ENCODE results near the gene ZDHHC23. TPM values are rescaled to one million over a fixed set of nuclear protein-coding genes. Genes with fewer than 3 reads are reported as not detected.

The ZDHHC23 gene
- total RNA-seq, 6 experiments from 2014 or later, result 7.0 to 14.6 (median 9.9) TPM

- Histone ChIP-seq H3K4me1 (no peaks in the 10 kb centered on the region), H3K36me3 (no peaks in the 10 kb centered on the region), H3K27ac (no peak overlapping the region), H3K9me3 (peaks cover 0 to 2% (median 0%) of the 10 kb centered on the region in 4 donors), H3K27me3 (no peaks in the 10 kb centered on the region), H3K4me3 (no peak overlapping the region)
- no peak for ATAC-seq
- DNase-seq, result no peak
- intact Hi-C loops (cut with DNase I), result no loop called here
- no peak for TF ChIP-seq CTCF (IDR thresholded peaks at IDR 0.05)
- TF ChIP-seq POLR2A (IDR thresholded peaks at IDR 0.05), result no peak
- WGBS (ENCODE audit: insufficient coverage, low coverage, low lambda C conversion rate, missing lambda C conversion rate), result 89% methylated on average over 3 of the region's 5 CpGs
These were observed 57.7 kb downstream of the ZDHHC23 start for GRCh38 chr3:114005481-114005880.

DNA sequence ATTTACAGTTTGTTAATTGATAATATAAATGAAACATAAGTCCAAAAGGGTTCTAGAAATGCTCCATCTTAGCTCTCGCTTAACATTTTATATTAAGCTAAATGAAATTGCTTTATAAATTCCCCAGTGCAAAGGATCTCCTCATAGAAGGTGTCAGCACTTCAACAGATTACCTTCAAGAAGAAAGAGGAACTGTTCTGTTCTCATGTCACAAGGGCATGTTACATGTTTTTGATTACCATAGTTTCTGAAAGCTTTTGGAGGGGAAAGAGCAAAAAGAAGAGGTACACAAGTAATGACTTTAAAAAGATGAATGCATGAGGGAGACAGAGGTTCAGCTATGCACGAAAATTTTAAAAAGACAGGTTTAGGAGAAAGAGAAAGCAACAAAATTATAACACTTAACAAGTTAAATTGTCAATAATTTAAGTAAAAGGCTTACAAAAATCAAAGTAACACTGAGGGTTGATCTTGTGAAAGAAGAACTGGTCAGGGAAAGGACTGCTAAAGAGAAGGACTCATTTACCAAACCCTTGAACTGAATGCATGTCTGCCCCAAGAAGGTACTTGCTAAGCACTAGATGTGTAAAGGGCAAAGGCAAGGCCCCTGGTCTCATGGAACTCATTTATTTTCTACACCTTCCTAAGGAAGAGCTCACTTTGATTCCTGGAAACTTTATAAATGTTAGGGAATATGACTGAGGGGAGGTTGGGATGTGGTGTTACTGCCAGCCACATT lies 63.4 kb downstream of the ZDHHC23 start:
- H3K4me3 ChIP-seq, result no peak overlapping the region
- WGBS (ENCODE audit: insufficient coverage, low coverage, low lambda C conversion rate, missing lambda C conversion rate), result 89% methylated on average over 2 of the region's 2 CpGs
- intact Hi-C loops (cut with DNase I), result no loop called here
- DNase-seq, result no peak
- TF ChIP-seq POLR2A (IDR thresholded peaks at IDR 0.05), result no peak
- no peak for TF ChIP-seq CTCF (IDR thresholded peaks at IDR 0.05)
- H3K9me3 ChIP-seq, result peaks cover 0 to 2% (median 0%) of the 10 kb centered on the region in 4 donors
- H3K27ac ChIP-seq, result no peak overlapping the region
- no peaks in the 10 kb centered on the region for H3K4me1 ChIP-seq
- no peaks in the 10 kb centered on the region for H3K36me3 ChIP-seq
- no peak for ATAC-seq
- no peaks in the 10 kb centered on the region for H3K27me3 ChIP-seq

Other genes starting within 250 kb of the ZDHHC23 start
- 100 to 1,000 TPM in 2 of 6 experiments, 10 to 100 TPM in 4; 56.1 to 130 (median 60.9) TPM for gene NAA50, start 201.8 kb upstream of the ZDHHC23 start, total RNA-seq
- 10 to 100 TPM; 39.6 to 52.7 (median 47.7) TPM for gene ATP6V1A, start 201.0 kb upstream of the ZDHHC23 start, total RNA-seq
- 10 to 100 TPM in 4 of 6 experiments, 1 to 10 TPM in 2; 7.6 to 16.9 (median 11.1) TPM for gene GRAMD1C, start 109.2 kb upstream of the ZDHHC23 start, total RNA-seq
- 1 to 10 TPM in 3 of 6 experiments, under 1 TPM in 3; 0.43 to 1.6 (median 0.96) TPM for gene CCDC191, start 108.5 kb downstream of the ZDHHC23 start, total RNA-seq
- gene QTRT2, start 108.7 kb downstream of the ZDHHC23 start, total RNA-seq, result 1 to 10 TPM; 6.3 to 9.8 (median 7.8) TPM
- gene DRD3, start 231.0 kb downstream of the ZDHHC23 start, total RNA-seq, result not detected